Ovary (tissue), 3 donors: ENCODE data around the gene IFITM10.

Experiments used
- CTCF ChIP-seq, 3 donors: fragments of 450-650 bp in 2 of 3; fragments of 200-600 bp in 1 of 3; IDR thresholded peaks; one replicate each; pipeline versions ENCODE4 v1.5.1 to v1.8.0; 2016 to 2022; ENCODE audit warnings: antibody characterized with exemption in 3 of 3, mild to moderate bottlenecking in 1 of 3
- POLR2A ChIP-seq: fragments of 450-650 bp; IDR thresholded peaks from one replicate; pipeline ENCODE4 v1.6.1; 2017; ENCODE audit warnings: antibody characterized with exemption, mild to moderate bottlenecking, moderate library complexity
- donor health status: DM: no; HTN: no; CAD: no.

- TF ChIP-seq CTCF (IDR thresholded peaks at IDR 0.05) (no peak), POLR2A (no peak)
These were observed 12.3 kb upstream of the IFITM10 start for GRCh38 chr11:1762537-1763302.
